Urinary bladder (tissue), 4 donors: ENCODE results near the gene REEP3. TPM values are rescaled to one million over a fixed set of nuclear protein-coding genes. Genes with fewer than 3 reads are reported as not detected.

ENCODE experiments used
- DNase-seq: peaks from one replicate; pipeline ENCODE4 v3.0.0-alpha.2; 2015; ENCODE audit errors: extremely low spot score
- H3K27ac ChIP-seq: one replicate; pipeline ENCODE4 v1.5.1; 2013; ENCODE audit warnings: low read depth, mild to moderate bottlenecking, moderate library complexity
- H3K36me3 ChIP-seq: one replicate; pipeline ENCODE4 v1.6.1; 2013; ENCODE audit warnings: mild to moderate bottlenecking, moderate library complexity; ENCODE audit not compliant: insufficient read depth
- H3K4me1 ChIP-seq: one replicate; pipeline ENCODE4 v1.6.1; 2013; ENCODE audit warnings: mild to moderate bottlenecking, moderate library complexity; ENCODE audit not compliant: insufficient read depth
- H3K4me3 ChIP-seq: one replicate; pipeline ENCODE4 v1.5.1; 2013; ENCODE audit warnings: low read depth, low read length
- WGBS: extraction: QIAGEN DNeasy Blood & Tissue Kit; methylation state at CpG from one replicate; pipeline ENCODE4 v1.1.7; 2013; 5-methylcytosine and 5-hydroxymethylcytosine counted together
- polyA plus RNA-seq: library from polyadenylated mRNA; stranded (reverse); fragments of 200-250 nt; gene quantifications from one replicate; pipeline ENCODE4 v1.2.3, GENCODE V29; 2013
- total RNA-seq: library from RNA; depleted of rRNA; stranded (reverse); fragments of >200 nt; gene quantifications from one replicate; pipeline ENCODE4 v1.2.3, GENCODE V29; 2014
- donor health status: healthy with polysubstance abuse.
- donor health status: healthy.

The REEP3 gene
- total and polyA plus RNA-seq, 2 donors, result 25.3 to 82.6 TPM

GRCh38 chr10:63573068-63573697 lies 52.0 kb downstream of the REEP3 start:
- WGBS, result 12% methylated on average over 3 of the region's 3 CpGs
- Histone ChIP-seq H3K4me1 (no peaks in the 10 kb centered on the region), H3K27ac (peak overlapping the region; percentile 38), H3K4me3 (no peak overlapping the region), H3K36me3 (peaks cover 2% of the 10 kb centered on the region)
- DNase-seq, result peak; percentile 52

GRCh38 chr10:63574011-63574410 lies 52.8 kb downstream of the REEP3 start:
- no peak for DNase-seq
- Histone ChIP-seq H3K36me3 (peaks cover 2% of the 10 kb centered on the region), H3K27ac (no peak overlapping the region), H3K4me3 (no peak overlapping the region), H3K4me1 (no peaks in the 10 kb centered on the region)
- 43% methylated on average over 2 of the region's 2 CpGs for WGBS

- Histone ChIP-seq H3K4me1 (no peaks in the 10 kb centered on the region), H3K4me3 (no peak overlapping the region), H3K36me3 (no peaks in the 10 kb centered on the region), H3K27ac (no peak overlapping the region)
- no peak for DNase-seq
- WGBS, result 78% methylated on average over 1 of the region's 1 CpG
These were observed 55.3 kb downstream of the REEP3 start for GRCh38 chr10:63576501-63576900.

GRCh38 chr10:63578501-63578900 lies 57.3 kb downstream of the REEP3 start:
- Histone ChIP-seq H3K27ac (no peak overlapping the region), H3K4me1 (no peaks in the 10 kb centered on the region), H3K36me3 (no peaks in the 10 kb centered on the region), H3K4me3 (no peak overlapping the region)
- 89% methylated on average over 7 of the region's 7 CpGs for WGBS
- no peak for DNase-seq

- Histone ChIP-seq H3K27ac (no peak overlapping the region), H3K4me1 (no peaks in the 10 kb centered on the region), H3K36me3 (no peaks in the 10 kb centered on the region), H3K4me3 (no peak overlapping the region)
- DNase-seq, result no peak
These were observed 58.3 kb downstream of the REEP3 start for GRCh38 chr10:63579371-63580014.

- Histone ChIP-seq H3K36me3 (no peaks in the 10 kb centered on the region), H3K4me1 (peaks cover 2% of the 10 kb centered on the region), H3K27ac (no peak overlapping the region), H3K4me3 (no peak overlapping the region)
- DNase-seq, result no peak
- WGBS, result 96% methylated on average over 8 of the region's 8 CpGs
These were observed 61.5 kb downstream of the REEP3 start for GRCh38 chr10:63582690-63583089.

GRCh38 chr10:63583397-63583796 lies 62.2 kb downstream of the REEP3 start:
- H3K4me1 ChIP-seq, result peaks cover 2% of the 10 kb centered on the region
- H3K4me3 ChIP-seq, result no peak overlapping the region
- no peaks in the 10 kb centered on the region for H3K36me3 ChIP-seq
- WGBS, result 51% methylated on average over 3 of the region's 3 CpGs
- H3K27ac ChIP-seq, result no peak overlapping the region
- no peak for DNase-seq

- no peak for DNase-seq
- 57% methylated on average over 5 of the region's 5 CpGs for WGBS
- no peak overlapping the region for H3K4me3 ChIP-seq
- H3K27ac ChIP-seq, result no peak overlapping the region
- H3K36me3 ChIP-seq, result no peaks in the 10 kb centered on the region
- H3K4me1 ChIP-seq, result peaks cover 2% of the 10 kb centered on the region
These were observed 62.9 kb downstream of the REEP3 start for GRCh38 chr10:63583909-63584724.

GRCh38 chr10:63584725-63585035 lies 63.5 kb downstream of the REEP3 start:
- no peak overlapping the region for H3K4me3 ChIP-seq
- no peak for DNase-seq
- no peak overlapping the region for H3K27ac ChIP-seq
- no peaks in the 10 kb centered on the region for H3K36me3 ChIP-seq
- peaks cover 2% of the 10 kb centered on the region for H3K4me1 ChIP-seq

- no peak for DNase-seq
- WGBS, result 51% methylated on average over 1 of the region's 1 CpG
- H3K27ac ChIP-seq, result no peak overlapping the region
- H3K4me3 ChIP-seq, result no peak overlapping the region
- H3K36me3 ChIP-seq, result no peaks in the 10 kb centered on the region
- peaks cover 2% of the 10 kb centered on the region for H3K4me1 ChIP-seq
These were observed 63.8 kb downstream of the REEP3 start for GRCh38 chr10:63585041-63585440.

GRCh38 chr10:63586043-63586442 lies 64.8 kb downstream of the REEP3 start:
- WGBS, result 59% methylated on average over 2 of the region's 2 CpGs
- Histone ChIP-seq H3K4me3 (no peak overlapping the region), H3K36me3 (no peaks in the 10 kb centered on the region), H3K27ac (no peak overlapping the region), H3K4me1 (peaks cover 2% of the 10 kb centered on the region)
- DNase-seq, result no peak

GRCh38 chr10:63587191-63587590 lies 66.0 kb downstream of the REEP3 start:
- no peak overlapping the region for H3K27ac ChIP-seq
- 97% methylated on average over 4 of the region's 4 CpGs for WGBS
- no peak overlapping the region for H3K4me3 ChIP-seq
- H3K36me3 ChIP-seq, result no peaks in the 10 kb centered on the region
- no peak for DNase-seq
- peaks cover 2% of the 10 kb centered on the region for H3K4me1 ChIP-seq

GRCh38 chr10:63588436-63589167 lies 67.4 kb downstream of the REEP3 start:
- Histone ChIP-seq H3K36me3 (no peaks in the 10 kb centered on the region), H3K4me3 (no peak overlapping the region), H3K27ac (no peak overlapping the region), H3K4me1 (peaks cover 2% of the 10 kb centered on the region)
- WGBS, result 64% methylated on average over 4 of the region's 4 CpGs
- no peak for DNase-seq
